ENCODE results near the gene MRC1.

GRCh38 chr10:17833656-17834055 lies 24.5 kb downstream of the MRC1 start:
- TF ChIP-seq POLR2A (IDR thresholded peaks at IDR 0.05) (no peak), CTCF (IDR thresholded peaks at IDR 0.05) (no peak)

Measured in uterus (tissue), 2 donors.